Ishikawa (cell line): Measurements from ENCODE around the gene PPP4C.

ENCODE experiments used
- CEBPB ChIP-seq: IDR thresholded peaks from 2 replicates; pipeline ENCODE4 v1.6.1; 2012
- CREB1 ChIP-seq: IDR thresholded peaks from 2 replicates; pipeline ENCODE4 v1.6.1; 2012; ENCODE audit warnings: low read depth
- EGR1 ChIP-seq: IDR thresholded peaks from 2 replicates; pipeline ENCODE4 v1.6.1; 2012
- EP300 ChIP-seq: IDR thresholded peaks from 2 replicates; pipeline ENCODE4 v1.6.1; 2012; ENCODE audit warnings: borderline replicate concordance
- FOXM1 ChIP-seq: IDR thresholded peaks from 2 replicates; pipeline ENCODE4 v1.6.1; 2012; ENCODE audit warnings: low read depth, borderline replicate concordance
- MAX ChIP-seq: IDR thresholded peaks from 2 replicates; pipeline ENCODE4 v1.6.1; 2012
- NFIC ChIP-seq: IDR thresholded peaks from 2 replicates; pipeline ENCODE4 v1.6.1; 2012
- RAD21 ChIP-seq: IDR thresholded peaks from 2 replicates; pipeline ENCODE4 v1.6.1; 2012; ENCODE audit warnings: low read depth
- REST ChIP-seq: IDR thresholded peaks from 2 replicates; pipeline ENCODE4 v1.6.1; 2012; ENCODE audit warnings: low read depth, mild to moderate bottlenecking
- TAF1 ChIP-seq: IDR thresholded peaks from 2 replicates; pipeline ENCODE4 v1.6.1; 2012; ENCODE audit warnings: low read depth, mild to moderate bottlenecking
- TCF12 ChIP-seq: IDR thresholded peaks from 2 replicates; pipeline ENCODE4 v1.6.1; 2012; ENCODE audit warnings: low read depth
- TEAD4 ChIP-seq: IDR thresholded peaks from 2 replicates; pipeline ENCODE4 v1.6.1; 2012
- USF1 ChIP-seq: IDR thresholded peaks from 2 replicates; pipeline ENCODE4 v1.6.1; 2012
- YY1 ChIP-seq: IDR thresholded peaks from 2 replicates; pipeline ENCODE4 v1.6.1; 2012; ENCODE audit warnings: low read depth
- ZBTB7A ChIP-seq: IDR thresholded peaks from 2 replicates; pipeline ENCODE4 v1.6.1; 2012; ENCODE audit warnings: low read depth

Gene PPP4C

GRCh38 chr16:30083216-30084055 lies 7.6 kb downstream of the PPP4C start:
- TF ChIP-seq CEBPB, result no peak
- no peak for TF ChIP-seq NFIC
- no peak for TF ChIP-seq CREB1
- TF ChIP-seq TEAD4, result no peak
- no peak for TF ChIP-seq EGR1

GRCh38 chr16:30084096-30084815 lies 8.5 kb downstream of the PPP4C start:
- TF ChIP-seq USF1 (no peak), ZBTB7A (no peak), YY1 (no peak), TCF12 (no peak), MAX (no peak), CEBPB (no peak), RAD21 (no peak), REST (no peak), EP300 (no peak), NFIC (no peak), EGR1 (no peak), TAF1 (no peak), FOXM1 (no peak), TEAD4 (no peak)

- no peak for TF ChIP-seq ZBTB7A
- TF ChIP-seq YY1, result 0 out of 2 replicates have a peak, but pooled peaks have one; percentile 14
Observed at GRCh38 chr16:30084816-30085159, 9.0 kb downstream of the PPP4C start.

GRCh38 chr16:30085247-30085646 lies 9.5 kb downstream of the PPP4C start:
- TF ChIP-seq TCF12 (no peak), USF1 (no peak), EGR1 (no peak), CREB1 (no peak), EP300 (no peak), RAD21 (no peak), MAX (no peak), REST (no peak), TEAD4 (no peak), FOXM1 (no peak), NFIC (no peak)

- TF ChIP-seq CEBPB, result no peak
- no peak for TF ChIP-seq NFIC
- TF ChIP-seq TAF1, result no peak
- no peak for TF ChIP-seq TEAD4
- TF ChIP-seq ZBTB7A, result no peak
- TF ChIP-seq RAD21, result no peak
- no peak for TF ChIP-seq TCF12
- TF ChIP-seq CREB1, result no peak
- no peak for TF ChIP-seq REST
- TF ChIP-seq MAX, result no peak
- TF ChIP-seq EGR1, result no peak
- TF ChIP-seq USF1, result no peak
- TF ChIP-seq FOXM1, result no peak
- TF ChIP-seq EP300, result no peak
- TF ChIP-seq YY1, result no peak
Observed at GRCh38 chr16:30085820-30086219, 10.0 kb downstream of the PPP4C start.
